Ovary (tissue), 9 donors: ENCODE results near the gene SLC22A1. TPM values are rescaled to one million over a fixed set of nuclear protein-coding genes. Genes with fewer than 3 reads are reported as not detected.
"Not testable (repeated sequence)": the region's sequence is repeated elsewhere in the genome, so short reads cannot be mapped to it uniquely, and the experiment has no call there.

Experiments
- DNase-seq, 5 donors: peaks; one replicate each; pipeline ENCODE4 v3.0.0-alpha.2; 2019 to 2020
- H3K27ac ChIP-seq, 2 donors: fragments of 200-600 bp; one replicate each; pipeline versions ENCODE4 v1.5.1 to v1.8.0; 2019 to 2022
- H3K27me3 ChIP-seq: fragments of 200-600 bp; one replicate; pipeline ENCODE4 v1.8.0; 2022
- H3K36me3 ChIP-seq: fragments of 200-600 bp; sonication (generic); one replicate; pipeline ENCODE4 v1.5.1; 2019
- H3K4me1 ChIP-seq: one replicate; pipeline ENCODE4 v1.8.1; 2013; ENCODE audit warnings: mild to moderate bottlenecking, moderate library complexity; ENCODE audit not compliant: insufficient read depth
- H3K4me3 ChIP-seq: fragments of 200-600 bp; sonication (generic); one replicate; pipeline ENCODE4 v1.5.1; 2017
- H3K9me3 ChIP-seq, 2 donors: fragments of 200-600 bp in 1 of 2; sonication (generic) in 1 of 2; one replicate each; pipeline versions ENCODE4 v1.5.1 to v1.8.1; 2013 to 2019; ENCODE audit warnings: mild to moderate bottlenecking in 1 of 2, moderate library complexity in 1 of 2
- CTCF ChIP-seq, 3 donors: fragments of 450-650 bp in 2 of 3; fragments of 200-600 bp in 1 of 3; IDR thresholded peaks; one replicate each; pipeline versions ENCODE4 v1.5.1 to v1.8.0; 2016 to 2022; ENCODE audit warnings: antibody characterized with exemption in 3 of 3, mild to moderate bottlenecking in 1 of 3
- EP300 ChIP-seq: sonication (generic); formaldehyde crosslinking; IDR thresholded peaks from one replicate; pipeline ENCODE4 v1.6.1; 2017; ENCODE audit warnings: antibody characterized with exemption
- POLR2A ChIP-seq: fragments of 450-650 bp; IDR thresholded peaks from one replicate; pipeline ENCODE4 v1.6.1; 2017; ENCODE audit warnings: antibody characterized with exemption, mild to moderate bottlenecking, moderate library complexity
- WGBS, 3 donors: extraction: QIAGEN DNeasy Blood & Tissue Kit in 1 of 3; methylation state at CpG; one replicate each; pipeline versions ENCODE4 v1.1.5 to v1.1.7; 2013 to 2017; 5-methylcytosine and 5-hydroxymethylcytosine counted together
- intact Hi-C, 4 donors: fragments of 100-400 bp; cut with DNase I; formaldehyde crosslinking; loops; one replicate each; pipeline versions ENCODE4 v1.11.0 to v1.15.1; 2022 to 2023
- polyA plus RNA-seq, 2 donors: library from polyadenylated mRNA; stranded (reverse); fragments of 200-250 nt in 1 of 2; fragments of 350-450 nt in 1 of 2; fragmentation: Illumina TruSeq in 1 of 2; extraction: RNeasy Lipid Tissue Mini Kit (QIAGEN cat#74804) in 1 of 2; gene quantifications; one replicate each; pipeline ENCODE4 v1.2.3, GENCODE V29; 2013 to 2014
- total RNA-seq, 7 donors: library from RNA; depleted of rRNA in 2 of 7; stranded (reverse); fragments of >200 nt in 2 of 7; fragmentation: NEBNext Ultra II Directional in 3 of 7; extraction: Animal tissue kit (Norgen Biotek cat#: 25700) in 3 of 7; gene quantifications; one replicate each; pipeline versions ENCODE4 v1.1.0 to v1.2.4, GENCODE V29; 2016 to 2023
- donor health status: DM: no; HTN: no; CAD: no; lungs with moderate emphysema.
- donor health status: DM: no; HTN: no; CAD: no.
- donor health status: Bipolar disorder and iron deficiency.
- donor health status: DM: yes; HTN: yes; CAD: no.
- donor health status: DM: no; HTN: no; CAD: no.
- donor health status: DM: yes; HTN: yes; CAD: no.

The SLC22A1 gene
- total and polyA plus RNA-seq, 9 donors = 0.23 to 2.4 (median 1.1) TPM; not detected in 1

GRCh38 chr6:160086754-160087153 lies 34.9 kb upstream of the SLC22A1 start:
- intact Hi-C loops = loop anchor here in 3 of 4 donors (5.0 to 10.0 kb wide), 4 partner anchors 222 to 446 kb away; no protein-coding TSS in a partner anchor
- Histone ChIP-seq H3K9me3 (no peaks in the 10 kb centered on the region), H3K36me3 (no peaks in the 10 kb centered on the region), H3K27ac (no peak overlapping the region), H3K27me3 (no peaks in the 10 kb centered on the region), H3K4me3 (no peak overlapping the region), H3K4me1 (no peaks in the 10 kb centered on the region)
- TF ChIP-seq POLR2A (no peak), EP300 (no peak), CTCF (IDR thresholded peaks at IDR 0.05) (no peak)
- DNase-seq = no peak
- 81 to 91% (median 90%) methylated on average over 8 of the region's 8 CpGs for WGBS, 3 donors

- no peaks in the 10 kb centered on the region for H3K36me3 ChIP-seq
- intact Hi-C loops = loop anchor here in 3 of 4 donors (2.0 to 10.0 kb wide), 5 partner anchors 223 to 444 kb away; no protein-coding TSS in a partner anchor
- peak; percentile 76 to 85 (median 82) for DNase-seq
- no peak overlapping the region for H3K4me3 ChIP-seq
- H3K27ac ChIP-seq = no peak overlapping the region
- peak; percentile 48 to 80 (median 68) for TF ChIP-seq CTCF (IDR thresholded peaks at IDR 0.05)
- TF ChIP-seq EP300 = no peak
- no peaks in the 10 kb centered on the region for H3K4me1 ChIP-seq
- WGBS, 3 donors = 30 to 38% (median 33%) methylated on average over 13 of the region's 13 CpGs
- no peaks in the 10 kb centered on the region for H3K9me3 ChIP-seq
- H3K27me3 ChIP-seq = no peaks in the 10 kb centered on the region
Measured at GRCh38 chr6:160088069-160088783, 33.4 kb upstream of the SLC22A1 start.

GRCh38 chr6:160088784-160089533 lies 32.7 kb upstream of the SLC22A1 start:
- no peak for DNase-seq
- no peak overlapping the region for H3K4me3 ChIP-seq
- H3K27ac ChIP-seq = no peak overlapping the region
- H3K9me3 ChIP-seq = no peaks in the 10 kb centered on the region
- H3K4me1 ChIP-seq = no peaks in the 10 kb centered on the region
- no peaks in the 10 kb centered on the region for H3K27me3 ChIP-seq
- TF ChIP-seq CTCF (IDR thresholded peaks at IDR 0.05) = no peak
- no peak for TF ChIP-seq POLR2A
- WGBS, 3 donors = 75 to 78% (median 77%) methylated on average over 21 of the region's 21 CpGs
- intact Hi-C loops = loop anchor here in 3 of 4 donors (2.0 to 10.0 kb wide), 5 partner anchors 224 to 443 kb away; no protein-coding TSS in a partner anchor
- no peaks in the 10 kb centered on the region for H3K36me3 ChIP-seq

DNA sequence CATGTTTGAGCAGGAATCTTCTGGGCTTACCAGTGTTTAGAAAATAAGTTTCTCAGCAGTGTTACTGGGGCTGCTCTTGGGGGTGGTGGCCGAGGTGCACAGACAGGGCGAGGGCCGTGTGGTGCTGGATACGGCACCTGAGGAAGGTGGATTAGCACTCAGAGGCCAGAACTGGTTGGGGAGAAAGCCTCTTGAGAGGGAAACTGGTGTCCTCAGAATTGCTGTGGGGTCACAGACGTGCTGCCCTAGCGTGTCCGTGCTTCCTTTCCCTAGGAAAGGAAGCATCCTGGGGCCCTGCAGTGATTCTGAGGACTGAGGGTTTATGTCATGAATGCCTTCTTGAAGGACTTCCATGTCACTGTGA lies 32.1 kb upstream of the SLC22A1 start:
- Histone ChIP-seq H3K4me3 (no peak overlapping the region), H3K4me1 (no peaks in the 10 kb centered on the region), H3K27me3 (no peaks in the 10 kb centered on the region), H3K36me3 (no peaks in the 10 kb centered on the region), H3K9me3 (no peaks in the 10 kb centered on the region), H3K27ac (no peak overlapping the region)
- TF ChIP-seq POLR2A = no peak
- TF ChIP-seq EP300 = no peak
- TF ChIP-seq CTCF (IDR thresholded peaks at IDR 0.05) = no peak
- no peak for DNase-seq
- WGBS, 3 donors = 95 to 97% (median 96%) methylated on average over 7 of the region's 7 CpGs
- intact Hi-C loops = loop anchor here in 3 of 4 donors (2.0 to 10.0 kb wide), 5 partner anchors 225 to 443 kb away; no protein-coding TSS in a partner anchor

DNA sequence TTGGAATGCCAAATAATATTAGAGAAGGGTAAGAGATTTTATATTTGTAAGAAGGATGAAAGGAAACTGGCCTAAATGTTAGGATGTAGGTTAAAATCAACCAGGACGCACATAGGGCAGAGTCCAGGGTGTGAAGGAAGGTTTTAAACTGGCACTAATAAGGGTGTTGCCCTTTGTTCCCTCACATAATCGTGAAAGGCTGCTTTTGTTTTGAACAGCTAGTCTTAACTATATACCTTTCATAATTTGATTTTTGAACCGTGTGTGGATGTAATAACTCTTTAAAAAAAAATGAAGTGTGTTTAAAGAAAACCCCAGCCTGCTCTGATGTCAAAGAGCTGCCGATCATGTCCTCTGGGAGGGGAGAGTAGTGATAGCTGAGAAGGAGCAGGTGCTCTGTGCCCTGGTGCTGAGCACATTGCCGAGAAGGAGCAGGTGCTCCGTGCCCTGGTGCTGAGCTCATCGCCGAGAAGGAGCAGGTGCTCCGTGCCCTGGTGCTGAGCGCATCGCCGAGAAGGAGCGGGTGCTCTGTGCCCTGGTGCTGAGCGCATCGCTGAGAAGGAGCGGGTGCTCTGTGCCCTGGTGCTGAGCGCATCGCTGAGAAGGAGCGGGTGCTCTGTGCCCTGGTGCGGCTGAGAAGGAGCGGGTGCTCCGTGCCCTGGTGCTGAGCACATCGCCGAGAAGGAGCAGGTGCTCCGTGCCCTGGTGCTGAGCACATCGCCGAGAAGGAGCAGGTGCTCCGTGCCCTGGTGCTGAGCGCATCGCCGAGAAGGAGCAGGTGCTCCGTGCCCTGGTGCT lies 31.0 kb upstream of the SLC22A1 start:
- H3K4me1 ChIP-seq, H3K36me3 ChIP-seq, intact Hi-C loops, DNase-seq, H3K27me3 ChIP-seq, H3K27ac ChIP-seq, H3K9me3 ChIP-seq, H3K4me3 ChIP-seq: not testable (repeated sequence)
- WGBS, 3 donors = 92 to 93% (median 93%) methylated on average over 21 to 32 of the region's 32 CpGs

DNA sequence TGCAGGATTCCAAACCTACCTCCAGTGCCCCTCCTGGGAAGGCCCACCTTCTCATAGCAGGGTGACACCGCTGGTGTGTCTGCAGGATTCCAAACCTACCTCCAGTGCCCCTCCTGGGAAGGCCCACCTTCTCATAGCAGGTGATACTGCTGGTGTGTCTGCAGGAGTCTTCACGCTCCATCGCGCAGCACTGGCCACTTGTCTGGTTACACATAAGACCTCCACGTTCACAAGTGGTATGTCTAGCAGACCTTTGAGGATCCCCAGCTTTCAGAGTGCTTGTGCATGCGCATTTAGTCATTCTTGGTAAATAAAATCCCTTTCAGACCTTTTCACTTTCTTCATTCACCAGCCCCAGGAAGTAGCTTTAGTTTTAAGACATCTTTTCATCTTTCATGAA lies 29.4 kb upstream of the SLC22A1 start:
- H3K36me3 ChIP-seq, H3K4me3 ChIP-seq, H3K9me3 ChIP-seq, H3K27me3 ChIP-seq, intact Hi-C loops, H3K27ac ChIP-seq, DNase-seq, H3K4me1 ChIP-seq: not testable (repeated sequence)
- 91 to 94% (median 93%) methylated on average over 6 of the region's 6 CpGs for WGBS, 3 donors
